ENCODE results near the gene IAPP. TPM values are rescaled to one million over a fixed set of nuclear protein-coding genes. Genes with fewer than 3 reads are reported as not detected.
A peak's percentile ranks its signal among the peaks of the same experiment; 100 is the strongest.

Gene IAPP
- total and polyA plus RNA-seq, 2 experiments from 2014 or later, result 0.32 TPM; not detected in 1

- no peak overlapping the region for H3K4me3 Mint-ChIP-seq
- ATAC-seq, result no peak
These were observed 1.8 kb upstream of the IAPP start for GRCh38 chr12:21370845-21371449.

GRCh38 chr12:21379218-21379617 lies 6.5 kb downstream of the IAPP start:
- H3K36me3 ChIP-seq (ENCODE audit: insufficient read depth), result no peaks in the 10 kb centered on the region
- TF ChIP-seq EZH2phosphoT487 (IDR thresholded peaks at IDR 0.05; ENCODE audit: unreplicated experiment) (no peak), ETS1 (IDR thresholded peaks at IDR 0.05) (no peak), ZNF462 (CRISPR knock-in tag; IDR thresholded peaks at IDR 0.05) (no peak), CTCF (conservative IDR thresholded peaks at IDR 0.05; ENCODE audit: low read depth in 2 of 2) (no peak), CREB1 (CRISPR knock-in tag; IDR thresholded peaks at IDR 0.05; ENCODE audit: low read depth) (no peak)

More at GRCh38 chr12:21370845-21371449, 1.8 kb upstream of the IAPP start:
- H3K4me1 ChIP-seq (ENCODE audit: insufficient read depth), result peaks cover 18% of the 10 kb centered on the region
- Mint-ChIP-seq H3K36me3 (ENCODE audit: low read depth) (no peaks in the 10 kb centered on the region), H3K27me3 (ENCODE audit: insufficient read depth, low read depth, poor library complexity) (no peaks in the 10 kb centered on the region), H3K4me1 (peaks cover 32% of the 10 kb centered on the region), H3K27ac (no peak overlapping the region), H3K9me3 (no peaks in the 10 kb centered on the region; the same call in 2 of the 3 replicates)
- no peaks in the 10 kb centered on the region for H3F3A ChIP-seq (replicated peaks; ENCODE audit: low read depth)
- no peaks in the 10 kb centered on the region for H3K79me2 ChIP-seq (replicated peaks; ENCODE audit: insufficient read depth)
- H3K4me3 ChIP-seq, result no peak overlapping the region
- no peak overlapping the region for H2AFZ ChIP-seq
- H3K27me3 ChIP-seq (ENCODE audit: insufficient read depth), result no peaks in the 10 kb centered on the region
- TF ChIP-seq EZH2 (IDR thresholded peaks at IDR 0.05; ENCODE audit: low read depth, unreplicated experiment), result no peak
- 0 out of 4 replicates have a peak, but pooled peaks have one; percentile 8 to 15 for TF ChIP-seq CTCF (conservative IDR thresholded peaks at IDR 0.05; ENCODE audit: low read depth in 2 of 2)
- peak; percentile 15 for DNase-seq (ENCODE audit: low spot score)
- H3K27ac ChIP-seq (ENCODE audit: low read depth), result no peak overlapping the region
- H3K36me3 ChIP-seq (ENCODE audit: insufficient read depth), result no peaks in the 10 kb centered on the region
- no peaks in the 10 kb centered on the region for H3K9me2 ChIP-seq (ENCODE audit: insufficient read depth)
- H3K4me2 ChIP-seq, result no peak overlapping the region
- no peaks in the 10 kb centered on the region for H4K20me1 ChIP-seq (replicated peaks; ENCODE audit: insufficient read depth)

More at GRCh38 chr12:21379218-21379617, 6.5 kb downstream of the IAPP start:
- ATAC-seq (no peak), DNase-seq (ENCODE audit: low spot score) (no peak)
- Mint-ChIP-seq H3K4me1 (peaks cover 12% of the 10 kb centered on the region; the same call in 2 of the 3 replicates), H3K27ac (peak overlapping the region; percentile 62; the same call in 1 of the 2 replicates), H3K36me3 (ENCODE audit: low read depth) (no peaks in the 10 kb centered on the region), H3K27me3 (ENCODE audit: insufficient read depth, low read depth, poor library complexity) (no peaks in the 10 kb centered on the region), H3K4me3 (no peak overlapping the region), H3K9me3 (no peaks in the 10 kb centered on the region; the same call in 2 of the 3 replicates)
- H4K20me1 ChIP-seq (replicated peaks; ENCODE audit: insufficient read depth), result no peaks in the 10 kb centered on the region
- H3K4me3 ChIP-seq, result no peak overlapping the region
- H3K27ac ChIP-seq (ENCODE audit: low read depth), result no peak overlapping the region
- H3K4me1 ChIP-seq (ENCODE audit: insufficient read depth), result peaks cover 11% of the 10 kb centered on the region
- no peaks in the 10 kb centered on the region for H3K9me2 ChIP-seq (ENCODE audit: insufficient read depth)
- H3K79me2 ChIP-seq (replicated peaks; ENCODE audit: insufficient read depth), result no peaks in the 10 kb centered on the region
- no peaks in the 10 kb centered on the region for H3F3A ChIP-seq (replicated peaks; ENCODE audit: low read depth)
- H3K4me2 ChIP-seq, result no peak overlapping the region
- H2AFZ ChIP-seq, result no peak overlapping the region
- no peaks in the 10 kb centered on the region for H3K27me3 ChIP-seq (ENCODE audit: insufficient read depth)
